ENCODE measurements around the gene ZNF835. TPM values are rescaled to one million over a fixed set of nuclear protein-coding genes. Genes with fewer than 3 reads are reported as not detected.

ZNF835 gene
- polyA plus RNA-seq, 4 donors = 3.7 to 6.2 (median 4.9) TPM

GRCh38 chr19:56664511-56664910, 7.0 kb downstream of the ZNF835 start:
- no peak for DNase-seq (ENCODE audit: low read depth in 4 of 4, low spot score in 3 of 4)

GRCh38 chr19:56663931-56664500, 7.5 kb downstream of the ZNF835 start:
- DNase-seq (ENCODE audit: low read depth in 4 of 4, low spot score in 3 of 4) = no peak

- no peak for DNase-seq (ENCODE audit: low read depth in 4 of 4, low spot score in 3 of 4)
Observed at GRCh38 chr19:56661248-56661647, 10.3 kb downstream of the ZNF835 start.

- DNase-seq (ENCODE audit: low read depth in 4 of 4, low spot score in 3 of 4) = no peak
Observed at GRCh38 chr19:56660381-56661107, 11.0 kb downstream of the ZNF835 start.

DNA sequence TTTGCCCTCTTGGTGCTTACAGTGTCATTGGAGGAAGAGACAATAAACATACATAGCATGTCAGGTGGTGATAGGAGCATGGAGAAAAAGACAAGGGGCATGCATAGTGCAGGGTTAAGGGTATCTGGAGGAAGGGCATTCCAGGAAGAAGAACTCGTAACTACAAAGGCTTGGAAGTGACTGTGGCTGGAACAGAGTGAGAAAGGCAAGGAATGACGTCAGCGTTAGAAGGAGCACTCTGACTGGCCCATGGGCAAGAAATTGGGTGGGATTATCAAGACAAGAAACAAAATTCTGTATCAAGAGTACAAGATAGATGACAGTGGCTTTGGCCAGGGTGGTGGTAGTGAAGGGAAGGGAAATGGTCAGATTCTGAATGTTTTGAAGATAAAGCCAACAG, 17.4 kb downstream of the ZNF835 start:
- no peak for DNase-seq (ENCODE audit: low read depth in 4 of 4, low spot score in 3 of 4)

GRCh38 chr19:56643460-56643955, 28.0 kb downstream of the ZNF835 start:
- DNase-seq (ENCODE audit: low read depth in 4 of 4, low spot score in 3 of 4) = no peak

DNA sequence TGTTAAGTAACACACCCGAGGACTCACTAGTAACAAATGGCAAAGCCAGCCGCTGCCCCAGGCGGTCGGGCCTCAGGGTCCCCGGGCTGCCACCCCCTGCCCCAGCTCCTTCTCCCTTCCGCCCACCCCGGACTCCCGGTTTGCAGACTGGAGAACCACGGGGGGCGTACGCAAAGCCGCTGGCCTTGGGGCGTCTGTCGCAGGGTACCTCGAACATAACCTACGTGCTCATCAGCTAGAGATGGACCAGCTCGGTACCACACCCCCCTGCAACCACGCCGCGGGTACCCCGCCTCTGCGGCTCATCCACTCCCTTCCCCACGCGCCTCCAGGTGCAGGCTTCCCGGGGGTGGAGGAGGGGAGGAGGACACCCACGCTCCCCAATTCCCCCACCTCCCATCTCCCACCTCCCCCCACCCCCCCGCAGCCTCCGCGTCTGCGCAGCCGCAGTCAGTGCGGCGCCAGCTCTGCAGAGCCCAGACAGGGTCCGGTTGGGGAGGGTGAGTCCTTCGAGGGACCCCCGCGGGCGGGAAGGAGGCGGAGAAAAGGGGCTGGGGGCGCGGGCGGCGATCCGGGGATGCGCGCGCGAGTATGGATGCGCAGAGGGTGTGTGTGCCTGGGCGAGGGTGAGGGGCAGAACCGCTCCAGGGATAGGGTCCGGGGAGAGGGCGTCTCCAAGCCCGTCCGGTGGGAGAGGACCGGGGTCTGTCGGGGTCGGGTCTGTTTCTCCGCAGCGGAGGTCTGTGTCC, 28.7 kb downstream of the ZNF835 start, which contains the start of gene SMIM17:
TSS of gene SMIM17 (plus strand) at position 449 of the 749 bp plus-strand sequence. CDS start 2,509 bp downstream, outside the sequence.
- no peak for DNase-seq (ENCODE audit: low read depth in 4 of 4, low spot score in 3 of 4)

DNA sequence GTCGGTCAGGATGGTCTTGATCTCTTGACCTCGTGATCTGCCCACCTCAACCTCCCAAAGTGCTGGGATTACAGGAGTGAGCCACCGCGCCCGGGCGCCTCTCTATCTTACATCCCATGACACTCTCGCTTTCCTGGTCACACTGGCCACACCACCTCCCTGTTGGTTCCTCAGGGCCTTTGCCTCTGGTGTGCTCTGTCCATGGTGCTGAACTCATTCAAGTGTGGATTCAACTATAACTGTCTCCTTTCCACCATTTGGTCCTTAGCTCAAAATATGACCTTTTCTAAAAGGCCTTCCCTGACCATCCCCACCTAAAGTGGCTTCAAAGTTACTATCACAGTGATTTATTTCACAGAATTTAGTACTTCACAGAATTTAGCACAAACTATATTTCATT, 32.3 kb downstream of the ZNF835 start:
- DNase-seq (ENCODE audit: low read depth in 4 of 4, low spot score in 3 of 4) = peak in 3 of 4 donors; percentile 13 to 26 (median 18)

DNA sequence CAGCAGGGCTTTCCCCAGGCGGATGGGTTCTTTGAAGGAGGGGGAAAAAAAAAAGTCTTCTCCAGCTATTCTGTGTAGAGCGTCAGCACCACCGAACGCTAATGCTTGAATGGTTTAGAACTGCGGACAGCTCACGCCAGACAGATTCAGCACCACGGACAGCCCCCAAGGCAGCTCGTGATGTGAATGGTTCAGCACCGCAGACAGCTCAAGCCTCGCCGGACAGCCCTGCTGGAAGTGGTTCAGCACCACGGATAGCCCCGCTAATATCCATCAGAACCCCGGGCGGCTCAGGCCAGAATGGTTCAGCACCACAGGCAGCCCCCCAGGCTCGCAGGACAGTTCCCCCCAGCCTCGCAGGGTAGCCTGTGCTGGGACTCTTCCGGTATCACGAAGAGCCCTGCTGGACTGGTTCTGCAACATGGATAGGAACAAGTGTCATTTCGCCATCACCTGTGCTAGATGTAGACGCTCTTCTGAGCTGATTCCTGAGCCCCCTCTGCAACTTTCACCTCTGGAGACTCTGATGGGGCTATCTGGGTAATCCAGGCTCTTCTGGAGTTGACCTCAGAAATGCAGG, 33.5 kb downstream of the ZNF835 start:
- DNase-seq (ENCODE audit: low read depth in 4 of 4, low spot score in 3 of 4) = peak; percentile 88 to 92 (median 90)

DNA sequence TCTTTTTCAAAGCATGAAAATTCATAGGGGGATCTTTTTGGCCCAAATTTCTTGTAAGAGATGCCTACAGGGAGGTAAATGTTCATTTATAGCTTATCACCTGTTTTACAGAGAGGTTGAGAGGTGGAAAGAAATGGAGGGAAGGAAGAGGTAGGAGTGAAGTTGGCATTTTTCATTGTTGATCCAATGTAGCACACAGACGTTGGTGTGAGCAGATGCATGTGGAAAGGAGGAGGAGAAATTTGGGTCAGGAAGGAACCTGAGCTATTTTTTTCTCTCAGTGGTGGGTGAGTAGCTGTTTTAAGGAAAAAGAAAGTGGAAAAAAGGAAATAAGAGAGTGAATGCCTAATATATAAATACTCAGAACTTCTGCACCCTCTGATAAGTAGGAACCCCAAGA, 38.5 kb downstream of the ZNF835 start:
- no peak for DNase-seq (ENCODE audit: low read depth in 4 of 4, low spot score in 3 of 4)

DNA sequence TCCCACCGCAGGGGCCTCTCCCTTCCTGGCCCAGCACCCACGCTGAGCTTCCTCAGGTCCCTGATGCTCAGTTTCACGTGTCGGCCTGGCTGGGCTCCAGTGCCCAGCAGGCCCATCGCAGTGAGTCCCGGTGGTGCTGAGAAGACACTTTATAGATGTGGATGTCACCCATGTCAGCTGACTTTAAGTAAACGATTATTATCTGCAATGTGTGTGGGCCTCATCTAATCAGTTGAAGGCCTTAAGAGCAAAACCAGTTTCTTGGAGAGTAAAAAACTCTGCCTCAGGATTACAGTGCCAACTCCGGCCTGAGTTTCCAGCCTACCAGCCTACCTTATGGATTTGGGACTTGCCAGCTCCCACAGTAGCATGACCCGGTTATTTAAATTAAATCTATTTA, 45.8 kb downstream of the ZNF835 start:
- DNase-seq (ENCODE audit: low read depth in 4 of 4, low spot score in 3 of 4) = no peak

DNA sequence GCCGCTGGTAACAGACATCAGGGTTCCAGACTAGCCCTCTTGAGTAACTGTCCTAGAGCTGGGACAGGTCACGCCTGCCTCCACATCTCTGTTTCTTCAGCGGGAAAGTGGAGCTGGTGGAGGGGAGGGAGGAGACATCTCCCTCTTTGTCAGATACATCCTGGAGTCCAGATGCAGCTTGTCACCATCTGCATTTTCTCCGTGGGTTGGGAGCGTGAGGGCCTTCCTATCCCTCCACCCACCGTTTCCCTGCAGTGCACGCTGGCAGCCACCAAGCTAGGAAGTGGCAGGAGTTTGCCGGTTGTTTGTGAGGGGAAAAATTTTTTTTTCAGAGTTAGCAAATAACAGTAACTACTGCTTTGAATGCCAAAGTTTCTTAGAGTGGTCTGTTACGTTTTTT, 48.6 kb downstream of the ZNF835 start:
- no peak for DNase-seq (ENCODE audit: low read depth in 4 of 4, low spot score in 3 of 4)

DNA sequence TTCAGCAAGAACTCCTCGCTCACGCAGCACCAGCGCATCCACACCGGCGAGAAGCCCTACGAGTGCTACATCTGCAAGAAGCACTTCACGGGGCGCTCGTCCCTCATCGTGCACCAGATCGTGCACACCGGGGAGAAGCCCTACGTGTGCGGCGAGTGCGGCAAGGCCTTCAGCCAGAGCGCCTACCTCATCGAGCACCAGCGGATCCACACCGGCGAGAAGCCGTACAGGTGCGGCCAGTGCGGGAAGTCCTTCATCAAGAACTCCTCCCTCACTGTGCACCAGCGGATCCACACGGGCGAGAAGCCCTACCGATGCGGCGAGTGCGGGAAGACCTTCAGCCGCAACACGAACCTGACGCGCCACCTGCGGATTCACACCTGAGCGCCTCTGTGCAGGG, 49.2 kb downstream of the ZNF835 start:
- no peak for DNase-seq (ENCODE audit: low read depth in 4 of 4, low spot score in 3 of 4)

- no peak for DNase-seq (ENCODE audit: low read depth in 4 of 4, low spot score in 3 of 4)
Observed at GRCh38 chr19:56619121-56619520, 52.4 kb downstream of the ZNF835 start.

GRCh38 chr19:56617531-56617930, 54.0 kb downstream of the ZNF835 start:
- DNase-seq (ENCODE audit: low read depth in 4 of 4, low spot score in 3 of 4) = no peak

DNA sequence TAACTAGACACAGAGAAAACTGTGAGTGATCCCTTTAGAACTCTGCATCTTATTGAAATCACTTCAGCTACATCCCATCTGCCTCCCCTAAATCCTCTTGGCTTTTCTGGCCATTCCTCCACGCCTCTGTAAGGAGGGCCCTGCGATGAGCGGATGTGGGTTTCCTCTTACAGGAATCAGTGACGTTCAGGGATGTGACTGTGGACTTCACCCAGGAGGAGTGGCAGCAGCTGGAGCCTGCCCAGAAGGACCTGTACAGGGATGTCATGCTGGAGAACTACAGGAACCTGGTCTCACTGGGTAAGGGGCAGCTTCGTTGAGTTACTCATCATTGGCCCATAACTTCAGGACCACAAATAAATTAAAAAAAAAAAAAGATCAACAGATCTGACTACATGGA, 57.9 kb downstream of the ZNF835 start:
- no peak for DNase-seq (ENCODE audit: low read depth in 4 of 4, low spot score in 3 of 4)

- no peak for DNase-seq (ENCODE audit: low read depth in 4 of 4, low spot score in 3 of 4)
Observed at GRCh38 chr19:56612737-56613136, 58.8 kb downstream of the ZNF835 start.
